ENCODE measurements around the gene RAB20.

DNA sequence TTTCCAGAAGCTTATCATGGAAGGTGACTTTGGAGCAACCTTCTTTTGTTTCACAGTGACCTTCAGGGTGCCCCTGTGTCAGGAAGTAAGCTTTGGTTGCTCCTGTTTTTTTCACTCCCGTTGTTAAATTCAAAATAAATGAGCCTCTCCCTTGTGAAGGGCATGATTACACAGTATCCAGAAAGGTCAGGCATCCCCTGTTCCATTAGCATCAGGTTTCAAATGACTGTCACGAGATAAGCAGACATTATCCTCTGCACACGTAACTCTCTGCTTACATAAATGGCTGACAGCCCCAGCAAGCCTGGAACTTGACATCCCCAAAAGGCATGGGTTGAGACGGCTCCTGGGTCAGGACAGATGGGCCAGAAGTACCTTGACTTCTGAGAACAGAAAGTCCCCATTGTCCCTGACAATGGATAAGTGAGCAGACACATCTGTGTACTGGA, 52.0 kb downstream of the RAB20 start:
- TF ChIP-seq EMX1 (CRISPR knock-in tag; IDR thresholded peaks at IDR 0.05) (no peak), CTCF (IDR thresholded peaks at IDR 0.05) (no peak), ESRRA (CRISPR knock-in tag; IDR thresholded peaks at IDR 0.05; ENCODE audit: borderline replicate concordance) (no peak), ATF1 (CRISPR knock-in tag; IDR thresholded peaks at IDR 0.05) (no peak), FOXJ3 (CRISPR knock-in tag; IDR thresholded peaks at IDR 0.05; ENCODE audit: borderline replicate concordance) (no peak), USF2 (CRISPR knock-in tag; IDR thresholded peaks at IDR 0.05) (no peak), GRHL2 (CRISPR knock-in tag; IDR thresholded peaks at IDR 0.05; ENCODE audit: insufficient replicate concordance, severe bottlenecking) (no peak), CREM (CRISPR knock-in tag; IDR thresholded peaks at IDR 0.05) (no peak), MYBL2 (CRISPR knock-in tag; IDR thresholded peaks at IDR 0.05) (no peak), KAT7 (CRISPR knock-in tag; IDR thresholded peaks at IDR 0.05; ENCODE audit: borderline replicate concordance) (no peak), NR3C1 (CRISPR knock-in tag; conservative IDR thresholded peaks at IDR 0.05; ENCODE audit: low read depth) (no peak), MAX (CRISPR knock-in tag; IDR thresholded peaks at IDR 0.05) (no peak)
- TF ChIP-seq, protein P1, sequence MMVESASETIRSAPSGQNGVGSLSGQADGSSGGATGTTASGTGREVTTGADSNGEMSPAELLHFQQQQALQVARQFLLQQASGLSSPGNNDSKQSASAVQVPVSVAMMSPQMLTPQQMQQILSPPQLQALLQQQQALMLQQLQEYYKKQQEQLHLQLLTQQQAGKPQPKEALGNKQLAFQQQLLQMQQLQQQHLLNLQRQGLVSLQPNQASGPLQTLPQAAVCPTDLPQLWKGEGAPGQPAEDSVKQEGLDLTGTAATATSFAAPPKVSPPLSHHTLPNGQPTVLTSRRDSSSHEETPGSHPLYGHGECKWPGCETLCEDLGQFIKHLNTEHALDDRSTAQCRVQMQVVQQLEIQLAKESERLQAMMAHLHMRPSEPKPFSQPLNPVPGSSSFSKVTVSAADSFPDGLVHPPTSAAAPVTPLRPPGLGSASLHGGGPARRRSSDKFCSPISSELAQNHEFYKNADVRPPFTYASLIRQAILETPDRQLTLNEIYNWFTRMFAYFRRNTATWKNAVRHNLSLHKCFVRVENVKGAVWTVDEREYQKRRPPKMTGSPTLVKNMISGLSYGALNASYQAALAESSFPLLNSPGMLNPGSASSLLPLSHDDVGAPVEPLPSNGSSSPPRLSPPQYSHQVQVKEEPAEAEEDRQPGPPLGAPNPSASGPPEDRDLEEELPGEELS (CRISPR knock-in tag; IDR thresholded peaks at IDR 0.05): no peak
